GM19035 (cell line): ENCODE results near the gene ADAMTS6.

Experiments
- ATAC-seq: cut with Tn5 transposase; IDR thresholded peaks from one replicate; pipeline ENCODE4 v1.9.1; 2021; ENCODE audit not compliant: unreplicated experiment

Gene ADAMTS6

GRCh38 chr5:65156933-65157332 lies 324.8 kb downstream of the ADAMTS6 start:
- no peak for ATAC-seq

DNA sequence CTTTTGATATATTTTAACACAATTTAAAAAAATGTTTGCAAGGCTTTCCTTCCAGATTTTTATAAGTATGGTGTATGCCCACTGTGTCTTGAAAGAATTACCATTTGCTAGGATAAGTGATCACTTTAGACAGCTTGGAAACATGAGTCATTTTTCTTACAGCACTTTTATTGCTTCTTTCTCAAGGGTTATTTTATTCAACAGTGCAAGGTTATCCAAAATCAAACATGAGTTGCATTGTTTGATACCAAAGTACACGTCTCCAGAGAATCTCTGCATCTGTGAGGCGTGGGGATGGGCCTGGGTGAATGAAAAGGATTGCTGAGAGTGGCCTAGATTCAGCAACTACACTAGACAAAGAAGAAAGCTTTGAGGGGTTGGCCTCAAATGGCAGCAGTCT lies 329.6 kb downstream of the ADAMTS6 start:
- ATAC-seq: no peak

DNA sequence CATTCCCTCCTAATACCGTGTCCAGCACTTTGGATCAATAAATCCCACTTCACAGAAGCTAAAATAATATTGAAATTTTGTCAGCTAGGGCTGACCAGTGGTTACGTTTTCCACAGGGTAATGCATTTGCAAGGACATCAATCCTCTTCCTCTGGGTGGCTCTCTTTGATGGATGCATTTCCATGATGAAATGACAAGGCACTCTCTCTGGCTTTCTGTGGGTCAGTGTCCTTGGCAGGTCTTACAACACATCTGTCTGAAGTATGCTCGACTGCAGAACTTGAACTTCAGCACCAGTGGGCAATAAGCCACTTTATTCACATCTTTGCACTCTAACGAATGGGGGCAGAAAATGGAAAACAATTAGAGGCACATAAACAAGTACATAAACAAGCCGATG lies 330.1 kb downstream of the ADAMTS6 start:
- ATAC-seq: no peak

- no peak for ATAC-seq
Observed at GRCh38 chr5:65150599-65151304, 331.0 kb downstream of the ADAMTS6 start.

DNA sequence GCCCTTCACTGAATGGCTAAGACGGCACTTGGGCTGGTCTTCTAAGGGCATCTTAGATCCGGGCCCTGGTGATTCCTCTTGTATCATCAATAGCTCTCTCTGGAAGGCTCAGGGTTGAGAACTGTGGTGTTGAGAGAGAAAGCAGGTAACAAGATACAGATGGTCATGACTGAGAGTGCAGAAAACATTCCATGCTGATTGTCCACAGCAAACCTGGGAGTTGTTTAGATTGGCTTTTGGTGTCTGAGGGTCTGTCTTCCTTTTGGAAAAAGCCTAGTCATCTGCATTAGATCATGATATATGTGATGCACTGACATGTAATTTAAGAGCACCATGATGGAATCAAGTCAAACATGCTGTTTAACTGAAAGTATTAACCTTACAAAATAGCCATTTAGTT lies 331.9 kb downstream of the ADAMTS6 start:
- no peak for ATAC-seq

GRCh38 chr5:65144136-65144871 lies 337.4 kb downstream of the ADAMTS6 start:
- no peak for ATAC-seq

GRCh38 chr5:65142511-65143011 lies 339.2 kb downstream of the ADAMTS6 start:
- ATAC-seq: no peak

DNA sequence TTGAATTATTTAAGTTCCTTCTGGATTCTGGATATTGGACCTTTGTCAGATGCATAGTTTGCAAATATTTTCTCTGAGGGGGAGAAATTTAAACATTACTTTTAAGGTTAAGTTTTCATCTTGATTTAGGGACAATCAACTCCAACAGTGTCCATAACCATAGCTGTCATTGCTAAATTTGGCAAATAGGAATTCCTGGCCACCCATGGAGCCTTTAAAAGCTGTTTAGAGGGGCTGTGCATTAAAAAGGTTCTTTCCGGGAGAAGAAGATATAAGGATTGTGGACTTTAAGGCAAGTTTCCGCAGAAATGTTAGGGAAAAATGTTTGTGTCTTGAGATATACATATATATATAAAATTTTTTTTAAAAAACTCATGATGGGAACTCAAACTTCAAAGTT lies 339.7 kb downstream of the ADAMTS6 start:
- ATAC-seq: no peak

DNA sequence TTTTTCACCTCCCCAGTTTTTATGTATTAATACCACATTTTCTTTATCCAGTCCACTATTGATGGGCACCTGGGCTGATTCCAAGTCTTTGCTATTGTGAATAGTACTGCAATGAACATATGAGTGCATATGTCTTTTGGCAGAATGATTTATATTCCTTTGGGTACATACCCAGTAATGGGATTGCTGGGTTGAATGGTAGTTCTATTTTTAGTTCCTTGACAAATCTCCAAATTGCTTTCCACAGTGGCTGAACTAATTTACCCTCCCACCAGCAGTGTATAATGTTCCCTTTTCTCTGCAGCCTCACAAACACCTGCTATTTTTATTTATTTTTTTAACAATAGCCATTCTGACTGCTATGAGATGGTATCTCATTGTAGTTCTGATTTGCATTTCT lies 340.2 kb downstream of the ADAMTS6 start:
- ATAC-seq: no peak

- ATAC-seq: no peak
Observed at GRCh38 chr5:65137631-65138030, 344.1 kb downstream of the ADAMTS6 start.

- no peak for ATAC-seq
Observed at GRCh38 chr5:65133477-65134110, 348.1 kb downstream of the ADAMTS6 start.

GRCh38 chr5:65132386-65132785 lies 349.3 kb downstream of the ADAMTS6 start:
- ATAC-seq: no peak

DNA sequence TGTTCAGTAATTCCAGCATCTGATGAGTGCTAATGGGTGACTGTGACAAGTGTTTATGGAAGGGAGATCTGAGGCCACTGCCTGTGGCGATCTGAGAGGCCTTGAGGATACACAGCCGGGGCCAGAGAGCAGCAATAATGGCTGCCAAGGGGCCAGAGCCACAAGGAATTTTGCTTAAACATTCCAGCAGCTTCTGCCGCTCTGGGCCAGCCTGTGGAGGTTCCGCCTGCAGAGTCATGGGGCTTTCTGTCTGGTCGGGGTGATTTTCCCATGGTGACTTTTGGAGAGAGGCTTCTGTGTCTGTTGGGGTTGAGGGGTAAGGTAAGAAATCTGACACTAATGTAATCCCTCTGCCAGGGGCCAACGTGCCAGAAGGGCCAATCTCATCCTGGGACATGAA lies 353.5 kb downstream of the ADAMTS6 start:
- ATAC-seq: no peak

DNA sequence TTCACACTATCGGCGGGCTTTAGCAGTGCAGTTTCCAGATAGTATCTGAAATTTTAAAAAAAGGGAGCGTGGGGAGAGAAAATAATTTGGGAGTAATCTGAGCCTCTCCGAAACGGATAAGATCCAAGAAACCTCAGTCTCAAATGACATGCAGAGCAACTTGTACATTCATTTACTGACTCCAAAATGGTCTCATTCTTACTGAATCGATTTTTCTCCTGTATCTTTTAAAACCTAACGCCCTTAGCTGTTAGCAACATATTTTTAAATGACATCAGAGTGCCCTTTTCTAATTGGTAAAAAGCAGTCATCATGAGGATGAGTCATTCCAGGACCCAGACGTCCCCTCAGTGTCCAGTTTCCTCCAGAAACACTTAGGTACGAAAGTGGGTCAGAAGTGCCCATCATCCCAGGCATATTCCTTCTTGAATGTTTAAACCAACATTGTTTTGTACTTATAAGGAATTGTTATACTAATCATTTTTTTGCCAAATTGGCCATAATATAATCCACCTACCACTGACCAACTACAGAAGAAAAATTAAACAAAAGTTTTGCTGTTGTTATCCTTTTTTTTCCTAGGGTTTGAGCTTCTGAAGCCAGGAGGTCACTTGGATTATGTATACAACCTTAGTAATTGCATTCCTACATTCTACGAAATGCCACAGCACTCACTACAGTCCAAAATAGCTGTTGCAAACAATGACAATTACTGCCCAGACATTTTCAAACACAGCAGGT lies 354.4 kb downstream of the ADAMTS6 start:
- ATAC-seq: no peak

GRCh38 chr5:65126542-65127069 lies 355.1 kb downstream of the ADAMTS6 start:
- no peak for ATAC-seq

DNA sequence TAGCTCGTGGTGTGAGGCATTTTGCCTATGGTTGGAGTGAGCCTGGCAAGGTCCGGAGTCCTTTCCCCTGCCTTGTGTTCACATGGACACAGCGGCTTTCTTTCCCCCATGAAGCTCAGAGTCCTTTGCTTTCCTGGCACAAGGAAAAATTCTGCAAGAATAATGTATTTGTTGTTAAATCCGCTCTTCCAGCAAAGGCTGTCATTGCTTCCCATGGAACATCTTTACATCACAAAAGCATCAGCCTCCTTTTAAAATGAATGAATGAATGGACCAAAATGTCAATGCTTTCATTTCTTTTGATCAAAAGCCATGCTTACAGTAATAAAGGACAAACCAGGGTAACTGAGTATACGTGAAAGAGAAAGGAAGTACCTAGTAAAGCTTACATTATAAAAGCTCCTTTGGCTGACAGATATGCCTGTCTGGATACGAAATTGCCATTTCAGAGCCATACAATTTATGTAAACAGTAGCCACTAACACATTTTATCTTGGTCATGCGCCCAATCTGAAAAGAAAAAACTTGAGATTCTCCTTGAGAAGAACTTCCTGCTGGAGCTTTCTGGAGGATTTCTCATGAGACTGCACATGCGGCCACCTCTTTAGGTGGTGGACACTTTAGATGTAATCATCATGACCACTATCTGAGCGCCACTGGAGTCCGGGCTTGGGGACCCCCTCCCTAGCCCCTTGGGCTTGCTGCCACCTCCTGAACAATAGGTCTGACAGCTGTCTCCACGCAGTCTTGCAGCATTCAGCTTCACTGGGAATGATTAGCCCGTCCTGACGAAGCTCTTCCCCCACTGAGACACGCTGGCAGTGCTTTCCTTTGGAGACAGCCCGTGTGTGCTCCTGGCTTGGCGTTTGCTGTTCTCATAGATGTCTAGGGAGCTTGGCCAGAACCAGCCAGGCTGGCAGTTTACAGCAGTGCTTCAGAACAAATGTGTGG lies 355.9 kb downstream of the ADAMTS6 start:
- ATAC-seq: no peak

GRCh38 chr5:65121880-65122436 lies 359.8 kb downstream of the ADAMTS6 start:
- ATAC-seq: no peak

- no peak for ATAC-seq
Observed at GRCh38 chr5:65120371-65120967, 361.3 kb downstream of the ADAMTS6 start.

DNA sequence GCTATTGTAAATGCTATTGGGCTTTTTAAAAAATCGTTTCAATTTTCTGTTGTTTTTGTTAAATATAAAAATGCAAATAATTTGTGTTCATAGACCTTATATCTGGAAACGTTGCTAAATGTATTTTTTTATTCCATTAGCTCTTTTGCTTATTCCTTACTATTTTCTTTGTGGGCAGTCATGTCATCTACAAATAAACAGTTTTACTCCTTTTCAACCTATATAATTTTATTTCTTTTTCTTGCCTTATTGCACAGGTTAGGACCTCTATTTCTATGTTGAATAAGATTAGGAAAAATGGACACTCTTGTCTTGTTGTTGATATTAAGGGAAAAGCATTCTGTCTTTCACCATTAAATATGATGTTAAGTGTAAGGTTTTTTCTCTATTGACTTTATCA lies 364.2 kb downstream of the ADAMTS6 start:
- no peak for ATAC-seq
